GM12892 (cell line): ENCODE results near the gene PCSK6.

Source experiments
- DNase-seq: peaks from one replicate; pipeline ENCODE4 v3.0.0; 2011; ENCODE audit not compliant: insufficient read length
- FAIRE-seq: peaks from 2 replicates; lab custom pipeline; 2011; peaks lifted over from hg19 to GRCh38; lab: Jason Lieb, UNC
- POLR2A ChIP-seq: IDR thresholded peaks from 2 replicates; pipeline ENCODE4 v1.6.1; 2011; ENCODE audit warnings: low read depth, low read length, control low read depth
- POLR2AphosphoS5 ChIP-seq: IDR thresholded peaks from 2 replicates; pipeline ENCODE4 v1.6.1; 2011; ENCODE audit warnings: low read depth, low read length, control low read depth
- TAF1 ChIP-seq: IDR thresholded peaks from 2 replicates; pipeline ENCODE4 v1.6.1; 2011; ENCODE audit warnings: low read depth, mild to moderate bottlenecking, control low read depth, low read length, borderline replicate concordance

PCSK6 gene

DNA sequence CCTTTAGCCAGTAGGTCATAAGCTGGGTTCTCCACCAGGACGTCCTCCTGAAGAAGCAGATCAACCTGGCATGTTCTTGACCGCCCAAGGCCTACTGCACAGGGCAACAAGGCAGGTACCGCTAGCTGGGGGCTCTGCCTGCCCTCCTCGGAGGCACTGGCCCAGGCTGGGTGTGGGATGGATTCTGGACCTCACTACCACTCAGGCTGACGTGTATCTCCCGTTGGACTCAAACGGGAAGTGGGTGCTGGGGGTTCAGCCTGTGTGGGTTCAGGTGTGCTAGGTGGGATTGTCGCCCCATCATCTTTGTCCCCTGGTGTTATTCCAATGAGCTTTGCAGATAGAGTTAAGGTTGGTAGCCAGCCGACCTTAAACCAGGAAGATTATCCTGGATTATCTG lies 99.4 kb downstream of the PCSK6 start:
- FAIRE-seq (no peak), DNase-seq (no peak)
- TF ChIP-seq TAF1: no peak
- TF ChIP-seq POLR2AphosphoS5: no peak
- no peak for TF ChIP-seq POLR2A

DNA sequence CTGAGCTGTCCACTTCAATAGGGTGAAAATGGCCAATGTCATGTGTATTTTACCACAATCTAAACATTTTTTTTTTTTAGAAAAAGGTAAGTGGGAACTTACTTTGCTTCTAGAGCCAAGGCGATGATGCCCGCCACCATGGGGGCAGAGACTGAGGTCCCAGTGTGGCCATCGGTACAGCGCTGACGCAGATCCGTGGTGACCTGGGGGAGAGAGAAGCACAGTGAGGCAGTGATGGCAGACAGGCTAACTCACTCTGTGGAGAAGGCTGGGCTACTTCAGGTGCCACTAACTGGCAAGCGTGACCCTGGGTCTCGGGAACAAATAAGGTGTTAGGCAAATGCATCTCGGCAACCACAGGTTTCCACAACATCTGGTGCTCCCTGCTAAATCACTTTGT lies 100.1 kb downstream of the PCSK6 start:
- no peak for DNase-seq
- FAIRE-seq: no peak
- TF ChIP-seq POLR2A (no peak), TAF1 (no peak), POLR2AphosphoS5 (no peak)

DNA sequence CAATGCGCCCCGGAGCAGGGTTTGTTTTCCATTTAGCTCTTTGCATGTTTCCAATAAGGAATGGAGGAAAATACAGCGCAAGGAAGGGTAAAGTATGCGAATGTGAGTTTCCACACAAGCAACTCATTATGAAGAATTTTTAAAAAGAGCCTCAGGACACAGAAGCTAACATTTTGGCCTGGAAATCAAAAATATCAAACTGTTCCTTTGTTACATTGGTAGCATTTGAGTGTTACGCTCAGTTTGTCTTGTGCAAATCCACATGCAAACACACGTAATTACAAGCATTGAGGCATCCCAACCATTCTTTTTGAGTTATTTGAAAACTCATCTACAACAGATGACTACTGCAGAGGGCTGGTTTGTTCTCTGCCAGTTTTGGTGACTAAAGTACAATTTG lies 101.5 kb downstream of the PCSK6 start:
- no peak for FAIRE-seq
- DNase-seq: no peak
- TF ChIP-seq POLR2AphosphoS5: no peak
- TF ChIP-seq POLR2A: no peak
- no peak for TF ChIP-seq TAF1

DNA sequence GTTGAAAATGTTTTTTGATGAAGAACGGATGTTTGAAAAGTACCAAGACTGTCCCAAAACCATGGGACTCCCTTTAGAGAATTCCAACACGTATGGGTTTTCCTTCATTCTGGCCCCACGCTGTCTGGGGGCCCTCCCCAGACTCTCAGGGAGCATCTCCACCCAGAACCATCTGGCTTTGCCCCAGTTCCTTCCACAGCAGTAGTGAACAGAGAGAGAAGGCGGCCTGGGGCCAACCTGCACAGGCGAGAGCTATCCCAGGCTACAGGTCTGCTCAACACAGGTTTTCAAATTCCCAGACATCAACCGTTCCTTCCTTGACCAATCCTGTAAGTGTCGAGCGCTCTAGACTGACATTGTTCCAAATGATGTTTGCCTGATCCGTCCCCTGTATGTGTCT lies 101.9 kb downstream of the PCSK6 start:
- DNase-seq: no peak
- TF ChIP-seq POLR2AphosphoS5 (no peak), TAF1 (no peak), POLR2A (no peak)
- no peak for FAIRE-seq

DNA sequence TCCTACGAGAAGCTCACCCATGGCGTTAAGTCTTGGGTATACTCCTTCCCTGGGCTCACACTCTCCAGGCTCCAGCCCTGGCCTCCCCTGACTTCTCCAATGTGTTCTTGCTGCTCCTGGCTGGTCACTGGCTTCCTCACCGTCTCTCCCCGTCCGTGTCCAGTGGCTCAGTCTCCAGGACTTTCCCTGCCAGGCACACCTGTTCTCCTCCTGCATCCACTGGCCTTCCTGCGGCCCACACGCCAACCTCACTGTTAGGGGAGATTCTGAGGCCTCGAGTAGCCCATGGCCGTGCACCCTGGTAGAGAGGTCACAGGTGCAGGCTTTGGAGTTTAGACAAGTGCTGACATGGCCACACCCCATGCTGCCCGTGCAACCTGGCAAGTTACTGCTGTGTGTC lies 102.5 kb downstream of the PCSK6 start:
- no peak for DNase-seq
- TF ChIP-seq TAF1 (no peak), POLR2A (no peak), POLR2AphosphoS5 (no peak)
- no peak for FAIRE-seq

DNA sequence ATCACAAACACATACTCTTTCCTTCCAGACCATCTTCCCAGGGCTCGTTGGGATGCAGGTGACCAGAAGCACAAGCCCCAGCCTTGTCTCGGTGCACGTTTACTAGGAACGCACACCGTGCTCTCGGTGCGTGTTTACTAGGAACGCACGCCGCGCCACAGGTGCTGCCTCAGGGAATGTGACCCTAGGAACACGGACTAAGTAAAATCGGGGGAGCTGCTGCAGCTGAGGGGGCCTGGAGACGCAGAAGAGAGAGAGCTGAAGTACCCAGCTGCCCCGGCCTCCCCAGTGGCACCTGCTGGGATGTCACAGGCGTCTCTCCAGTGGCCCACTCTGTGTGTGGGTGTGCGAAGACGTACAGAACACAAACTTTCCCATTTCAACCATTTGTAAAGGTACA lies 103.5 kb downstream of the PCSK6 start:
- TF ChIP-seq POLR2AphosphoS5 (no peak), POLR2A (no peak), TAF1 (no peak)
- FAIRE-seq (no peak), DNase-seq (no peak)

DNA sequence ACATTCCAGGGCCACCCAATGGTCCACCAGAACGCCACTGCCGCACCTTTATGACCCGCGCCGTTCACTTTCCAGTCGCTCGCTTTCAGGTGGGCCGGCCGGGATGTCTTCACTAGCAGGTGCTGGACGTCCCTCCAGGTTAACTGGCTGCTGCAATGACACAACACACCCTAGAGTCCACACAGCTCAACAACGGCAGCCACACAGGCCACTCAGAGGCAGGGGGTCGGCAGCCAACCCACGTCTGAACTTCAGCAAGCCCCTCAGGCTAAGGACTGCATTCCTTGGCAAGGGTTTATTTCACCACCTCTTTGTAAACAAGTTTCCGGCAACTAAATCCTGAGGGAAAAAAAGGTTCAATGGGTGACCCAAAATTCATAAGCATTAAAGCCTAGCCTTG lies 105.2 kb downstream of the PCSK6 start:
- DNase-seq (no peak), FAIRE-seq (no peak)
- TF ChIP-seq TAF1: no peak
- TF ChIP-seq POLR2A: no peak
- TF ChIP-seq POLR2AphosphoS5: no peak

DNA sequence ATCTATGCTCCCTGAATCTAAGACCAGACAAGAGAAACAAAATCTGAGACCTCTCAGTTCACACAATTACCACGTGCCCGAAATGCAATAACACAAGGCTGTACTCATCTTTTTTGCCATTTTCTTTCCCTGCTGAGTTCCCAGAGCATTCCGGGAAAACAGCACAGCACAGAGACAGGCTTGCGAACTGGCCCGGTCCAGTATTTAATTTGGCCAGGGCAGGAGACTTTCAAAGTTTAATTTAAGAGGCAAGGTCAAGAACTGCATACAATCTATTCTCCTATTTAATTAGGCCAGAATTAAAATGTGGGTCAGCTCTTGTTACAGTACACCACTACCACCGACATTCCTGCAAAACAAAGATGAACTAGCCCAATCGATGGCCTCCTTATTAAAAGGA lies 107.0 kb downstream of the PCSK6 start:
- no peak for DNase-seq
- no peak for FAIRE-seq
- TF ChIP-seq TAF1 (no peak), POLR2AphosphoS5 (no peak), POLR2A (no peak)

DNA sequence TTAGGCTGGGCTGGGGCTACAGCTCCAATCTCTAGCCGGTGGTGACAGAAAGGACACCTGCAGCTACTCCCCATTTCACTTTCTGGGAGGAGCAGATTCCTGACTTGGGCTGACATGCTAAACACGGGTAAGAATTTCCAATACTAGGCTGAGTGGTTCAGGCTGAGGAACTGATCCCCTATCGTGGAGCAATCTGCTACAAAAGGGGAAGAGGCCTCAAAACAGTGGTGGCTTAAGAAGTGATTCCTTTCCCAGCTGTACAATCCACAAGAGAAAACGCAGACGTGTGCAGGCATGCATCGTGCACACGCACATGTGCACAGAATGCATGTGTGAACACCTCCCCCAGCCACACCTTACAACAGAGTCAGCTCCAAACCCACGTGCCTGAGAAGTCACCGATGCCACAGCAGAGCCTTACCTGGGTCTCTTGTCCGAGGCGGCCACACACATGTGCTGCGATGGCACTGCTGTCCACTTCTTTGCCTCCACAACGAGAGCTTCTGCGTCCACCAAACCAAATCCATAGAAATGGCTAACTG lies 107.8 kb downstream of the PCSK6 start:
- FAIRE-seq (no peak), DNase-seq (no peak)
- TF ChIP-seq POLR2A: no peak
- TF ChIP-seq POLR2AphosphoS5: no peak
- TF ChIP-seq TAF1: no peak

DNA sequence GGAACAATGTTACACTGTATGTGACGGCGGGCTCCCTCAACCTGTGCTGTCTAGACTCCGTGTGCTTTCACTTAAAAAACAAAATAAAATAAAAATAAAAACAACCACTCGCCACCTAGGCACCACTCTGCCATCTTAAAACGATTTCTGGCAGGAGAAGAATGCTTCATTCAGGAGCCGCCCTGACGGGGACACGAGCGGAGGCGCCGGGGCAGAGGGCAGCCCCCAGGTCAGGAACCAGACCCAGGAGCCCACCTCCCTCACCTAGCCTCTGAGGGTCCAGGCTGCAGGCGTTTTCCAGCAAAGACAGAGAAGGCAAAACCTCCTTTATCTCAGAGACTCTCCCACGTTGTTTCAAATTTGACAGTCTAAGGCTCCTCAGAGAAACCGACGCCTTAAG lies 109.4 kb downstream of the PCSK6 start:
- TF ChIP-seq POLR2AphosphoS5 (no peak), POLR2A (no peak), TAF1 (no peak)
- FAIRE-seq: no peak
- no peak for DNase-seq

DNA sequence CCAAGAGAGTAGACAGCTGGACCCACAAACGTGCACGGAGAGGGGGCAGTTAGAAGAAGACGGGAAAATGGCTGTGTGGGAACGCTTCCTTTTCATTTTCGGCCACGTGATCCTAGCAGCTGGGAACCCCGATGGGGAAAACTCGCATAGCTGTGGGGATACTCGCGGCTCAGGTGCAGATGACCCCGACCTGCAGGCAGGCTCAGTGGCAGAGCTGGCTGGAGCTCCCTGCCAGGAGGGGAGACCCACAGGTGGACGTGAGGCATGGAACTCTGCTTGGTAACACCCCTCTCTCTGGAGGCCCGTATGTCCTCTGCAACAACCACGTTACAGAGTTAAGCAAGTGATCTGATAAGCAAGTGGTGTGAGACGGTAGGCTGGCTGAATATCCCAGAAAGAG lies 109.9 kb downstream of the PCSK6 start:
- FAIRE-seq (no peak), DNase-seq (no peak)
- TF ChIP-seq POLR2AphosphoS5 (no peak), POLR2A (no peak), TAF1 (no peak)

DNA sequence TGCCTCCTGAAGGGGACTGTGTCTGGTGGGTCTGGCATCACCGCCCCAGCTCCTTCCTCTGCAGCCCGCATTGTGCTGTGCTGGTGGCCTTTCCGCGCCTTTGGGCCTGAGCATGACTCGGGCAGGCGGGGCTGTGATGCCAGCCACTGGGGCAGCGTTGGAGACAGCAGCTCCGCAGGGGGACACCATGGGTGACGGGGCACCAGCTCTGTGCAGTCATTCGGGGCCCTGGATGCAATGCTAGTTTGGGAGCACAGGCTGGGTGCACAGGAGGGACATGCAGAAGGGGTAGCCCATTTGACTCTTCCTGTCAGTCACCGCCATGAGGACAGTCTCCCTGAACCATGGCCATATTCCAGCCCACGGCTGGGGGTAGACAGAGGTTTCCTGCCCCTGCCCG lies 110.6 kb downstream of the PCSK6 start:
- FAIRE-seq (no peak), DNase-seq (no peak)
- TF ChIP-seq POLR2AphosphoS5 (no peak), TAF1 (no peak), POLR2A (no peak)

DNA sequence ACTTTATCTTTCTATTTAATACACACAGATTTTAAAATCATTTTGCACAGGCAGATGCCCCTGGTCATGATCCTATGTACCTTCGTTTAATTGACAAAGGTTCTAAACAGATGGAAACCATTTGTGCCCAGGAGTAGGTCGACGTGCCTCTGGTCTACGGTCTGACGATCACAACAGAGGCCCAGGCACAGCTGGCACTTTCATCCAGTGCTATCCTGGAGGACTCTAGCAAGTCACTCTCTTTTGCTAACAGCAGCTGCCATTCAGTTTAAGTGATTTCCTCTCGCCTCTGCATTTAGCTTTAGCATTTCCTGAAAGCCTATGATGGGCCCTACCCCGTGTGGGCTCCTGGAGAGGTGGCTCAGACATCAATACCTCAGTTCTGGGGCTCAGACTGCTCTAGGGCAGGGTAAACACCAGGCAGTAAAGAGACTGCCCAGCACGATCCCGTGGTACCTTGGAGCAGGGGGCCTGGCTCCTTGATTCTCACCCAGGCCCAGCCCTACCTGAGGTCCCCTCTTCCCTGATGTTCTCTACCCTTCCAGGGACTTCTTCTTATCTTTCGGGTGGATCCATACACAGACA lies 111.2 kb downstream of the PCSK6 start:
- no peak for FAIRE-seq
- no peak for DNase-seq
- TF ChIP-seq TAF1: no peak
- no peak for TF ChIP-seq POLR2A
- TF ChIP-seq POLR2AphosphoS5: no peak
